Stimulated activated CD4-positive, alpha-beta T cell treated with anti-CD3 and anti-CD28 coated beads, Interleukin-4, amount 100 ng/mL, for 48 hours (primary cell): Measurements from ENCODE around the gene TRIM44.
A peak's percentile ranks its signal among the peaks of the same experiment; 100 is the strongest.

Experiments used
- DNase-seq, 2 donors: peaks; one replicate each; pipeline ENCODE4 v3.0.0-alpha.2; 2020; ENCODE audit warnings: low read depth in 2 of 2

The TRIM44 gene

GRCh38 chr11:35662649-35663407 lies at the start of gene TRIM44:
TRIM44 (plus strand) TSS chr11:35662775; CDS start chr11:35663112, 337 bp downstream.
- DNase-seq: peak; percentile 70 to 74

DNA sequence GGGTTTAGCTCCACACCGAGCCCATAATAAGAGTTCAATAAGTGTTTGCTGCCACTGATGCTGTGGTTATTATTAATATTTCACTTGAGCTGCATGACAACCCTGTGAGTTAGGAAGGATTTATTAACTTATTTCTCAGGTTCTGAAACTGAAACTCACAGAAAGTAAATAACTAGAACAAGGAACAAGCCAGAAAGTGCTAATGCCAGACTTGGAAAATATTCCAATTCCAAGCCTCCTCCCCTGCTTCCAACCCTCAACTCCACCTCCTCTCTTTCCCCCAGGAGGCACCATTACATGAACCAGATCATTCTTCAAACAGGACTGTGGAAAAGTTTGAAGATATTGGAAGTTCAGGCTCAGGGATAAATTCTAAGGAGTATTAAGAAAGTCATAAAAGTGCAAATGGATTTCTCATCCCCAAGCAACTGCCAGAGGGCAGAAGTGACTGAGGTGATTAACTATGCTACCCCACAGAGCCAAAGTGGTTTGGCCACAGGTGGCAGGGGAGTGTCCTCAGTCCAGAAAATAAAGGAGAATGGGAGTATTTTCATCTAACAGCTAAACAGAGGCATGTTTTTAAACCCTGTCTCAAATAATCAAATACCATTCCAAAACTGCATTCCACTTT lies 47.5 kb upstream of the TRIM44 start:
- DNase-seq: no peak

DNA sequence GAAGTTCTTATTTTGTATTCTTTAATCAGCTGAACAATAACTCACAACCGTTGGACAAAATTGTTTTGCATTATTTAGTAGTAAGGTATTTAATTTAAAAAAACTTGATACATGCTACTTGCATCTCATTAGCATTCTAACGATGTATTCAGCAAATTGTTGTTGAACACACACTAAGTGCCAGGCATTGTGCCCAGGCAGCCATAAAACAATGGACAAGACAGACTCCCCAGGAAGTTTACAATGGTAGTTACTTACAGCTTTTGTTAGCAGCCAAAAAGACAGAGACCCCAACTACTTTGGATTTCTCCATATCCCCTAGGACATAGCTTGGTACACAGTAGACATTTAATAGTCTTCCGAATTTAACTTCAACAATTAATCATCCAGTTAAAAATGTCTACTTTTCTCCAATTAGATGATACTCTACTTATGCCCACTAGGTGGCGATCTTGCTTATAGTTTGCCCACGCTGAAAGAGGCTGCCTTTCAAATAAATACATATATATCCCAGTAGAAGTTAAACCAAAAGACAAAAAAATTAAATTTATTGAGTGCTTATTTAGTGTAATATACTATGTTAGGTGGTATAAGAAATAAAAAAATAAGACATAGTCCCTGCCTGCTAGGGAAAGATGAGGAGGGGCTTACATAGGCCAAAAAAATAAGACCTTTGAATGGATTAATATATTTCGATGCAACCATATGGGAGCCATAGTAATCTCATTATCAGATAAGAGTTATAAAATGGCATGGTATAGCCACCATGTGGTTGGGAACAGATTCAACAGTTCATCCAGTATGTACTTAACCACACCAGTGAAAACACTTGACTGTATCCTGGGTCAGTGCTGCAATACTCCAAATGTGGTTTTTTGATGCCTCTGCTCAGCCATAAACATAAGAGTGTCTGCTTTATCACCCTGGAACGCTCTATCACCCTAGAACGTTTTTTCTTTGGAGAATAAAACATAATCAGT lies 46.4 kb upstream of the TRIM44 start:
- no peak for DNase-seq

- no peak for DNase-seq
Measured at GRCh38 chr11:35617316-35617686, 45.3 kb upstream of the TRIM44 start.

DNA sequence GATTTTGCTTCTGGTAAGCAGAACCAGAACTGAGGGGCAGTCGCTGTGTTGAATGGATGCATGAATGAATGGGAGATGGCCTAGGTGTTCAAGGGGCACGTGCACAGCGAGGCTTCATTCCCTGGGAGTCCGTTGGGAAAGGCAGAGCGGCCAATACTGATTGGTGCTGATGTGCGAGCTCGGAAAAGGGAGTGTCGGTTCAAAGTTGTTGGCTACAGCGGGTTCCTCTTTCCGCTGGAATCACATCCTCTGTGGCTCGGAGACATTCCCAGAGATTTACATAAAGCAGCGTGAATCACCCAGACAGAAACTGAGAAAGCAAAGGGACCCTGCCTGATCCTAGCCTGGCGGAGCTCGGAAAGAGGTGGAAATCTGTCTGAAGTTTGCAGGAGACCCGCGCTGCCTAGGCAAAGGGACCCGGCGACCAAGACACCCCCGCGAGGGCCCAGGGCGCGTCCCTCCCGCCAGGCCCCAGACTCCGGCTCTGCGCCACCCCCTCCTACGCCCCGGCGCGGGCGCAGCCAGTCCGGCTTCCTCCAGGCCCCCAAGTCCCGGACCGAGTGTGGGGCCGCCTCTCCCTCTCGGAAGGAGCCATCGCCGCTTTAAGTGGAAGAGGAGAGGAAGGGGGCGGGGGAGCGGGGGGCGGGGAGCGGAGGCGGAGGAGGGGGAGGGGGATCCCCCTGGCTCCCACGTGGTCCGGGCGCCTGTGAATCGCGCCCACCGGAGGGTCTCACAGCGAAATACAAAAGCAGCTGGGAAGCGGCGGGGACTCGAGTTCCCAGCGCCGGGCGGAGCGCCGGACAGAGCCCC lies 44.7 kb upstream of the TRIM44 start, which contains the start of gene FJX1:
Gene FJX1, plus strand, starts transcription at position 774 of the 810 bp plus-strand sequence. CDS start 177 bp downstream, outside the sequence.
- DNase-seq: no peak

DNA sequence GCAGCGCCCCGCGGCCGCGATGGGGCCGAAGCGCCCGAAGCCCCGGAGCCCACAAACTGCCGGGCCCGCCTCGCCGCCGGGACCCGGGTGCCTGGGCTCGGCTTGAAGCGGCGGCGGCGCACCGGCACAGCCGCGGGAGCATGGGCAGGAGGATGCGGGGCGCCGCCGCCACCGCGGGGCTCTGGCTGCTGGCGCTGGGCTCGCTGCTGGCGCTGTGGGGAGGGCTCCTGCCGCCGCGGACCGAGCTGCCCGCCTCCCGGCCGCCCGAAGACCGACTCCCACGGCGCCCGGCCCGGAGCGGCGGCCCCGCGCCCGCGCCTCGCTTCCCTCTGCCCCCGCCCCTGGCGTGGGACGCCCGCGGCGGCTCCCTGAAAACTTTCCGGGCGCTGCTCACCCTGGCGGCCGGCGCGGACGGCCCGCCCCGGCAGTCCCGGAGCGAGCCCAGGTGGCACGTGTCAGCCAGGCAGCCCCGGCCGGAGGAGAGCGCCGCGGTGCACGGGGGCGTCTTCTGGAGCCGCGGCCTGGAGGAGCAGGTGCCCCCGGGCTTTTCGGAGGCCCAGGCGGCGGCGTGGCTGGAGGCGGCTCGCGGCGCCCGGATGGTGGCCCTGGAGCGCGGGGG lies 44.0 kb upstream of the TRIM44 start:
- DNase-seq: no peak

GRCh38 chr11:35619116-35619854 lies 43.3 kb upstream of the TRIM44 start:
- peak in 1 of 2 donors; percentile 19 for DNase-seq

- DNase-seq: no peak
Measured at GRCh38 chr11:35619855-35620640, 42.5 kb upstream of the TRIM44 start.

- DNase-seq: no peak
Measured at GRCh38 chr11:35620795-35621194, 41.8 kb upstream of the TRIM44 start.

- no peak for DNase-seq
Measured at GRCh38 chr11:35621620-35622019, 41.0 kb upstream of the TRIM44 start.

- DNase-seq: no peak
Measured at GRCh38 chr11:35622070-35622469, 40.5 kb upstream of the TRIM44 start.

DNA sequence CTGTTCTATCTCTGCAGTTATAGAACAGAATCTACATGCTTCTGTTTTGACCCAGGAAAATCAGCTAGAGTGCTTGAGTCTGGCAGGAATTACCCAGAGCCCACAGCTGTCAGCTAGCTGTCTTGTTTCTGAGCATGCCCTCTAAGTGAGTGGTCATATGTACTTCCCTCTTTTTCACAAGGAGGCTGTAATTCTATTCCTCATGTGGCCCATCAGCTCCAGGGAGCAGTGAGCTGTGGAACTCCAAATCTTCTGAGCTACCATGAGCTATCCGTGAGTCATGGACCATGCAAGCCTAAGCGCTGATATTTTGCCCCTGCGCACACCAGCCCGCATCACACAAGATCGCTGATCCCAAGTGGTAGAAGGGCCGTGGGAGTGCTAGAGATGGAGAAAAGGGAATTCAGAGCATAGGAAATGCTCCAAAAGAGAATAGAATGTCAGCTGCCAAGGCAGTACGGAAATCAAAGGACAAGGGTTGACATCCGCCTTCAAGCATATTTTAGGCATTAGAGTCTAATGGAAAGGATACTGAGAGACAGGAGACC lies 38.9 kb upstream of the TRIM44 start:
- DNase-seq: no peak

GRCh38 chr11:35624316-35624715 lies 38.3 kb upstream of the TRIM44 start:
- no peak for DNase-seq

- no peak for DNase-seq
Measured at GRCh38 chr11:35624781-35625180, 37.8 kb upstream of the TRIM44 start.

- no peak for DNase-seq
Measured at GRCh38 chr11:35626501-35626900, 36.1 kb upstream of the TRIM44 start.

GRCh38 chr11:35629511-35629910 lies 33.1 kb upstream of the TRIM44 start:
- no peak for DNase-seq

- DNase-seq: no peak
Measured at GRCh38 chr11:35629914-35630313, 32.7 kb upstream of the TRIM44 start.

DNA sequence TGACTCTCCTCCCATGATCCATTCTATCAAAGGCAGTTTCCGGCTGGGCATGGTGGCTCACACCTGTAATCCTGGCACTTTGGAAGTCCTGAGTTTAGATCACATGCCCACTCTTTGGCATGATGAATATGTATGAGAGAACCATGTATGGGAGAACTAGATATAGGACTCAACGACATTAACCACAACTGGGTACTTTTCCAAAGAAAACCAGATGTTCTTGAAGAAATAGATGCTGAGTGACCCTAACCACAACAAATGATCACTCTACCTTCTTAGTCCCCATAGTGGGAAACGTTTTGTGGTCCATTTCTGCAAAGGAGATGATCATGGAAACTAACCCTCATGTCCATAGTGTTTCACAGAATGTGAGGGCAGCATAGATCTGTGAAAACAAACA lies 30.7 kb upstream of the TRIM44 start:
- no peak for DNase-seq

GRCh38 chr11:35632301-35632700 lies 30.3 kb upstream of the TRIM44 start:
- DNase-seq: no peak
